Upper lobe of left lung (tissue), 6 donors: Measurements from ENCODE around the gene DNTT. TPM values are rescaled to one million over a fixed set of nuclear protein-coding genes. Genes with fewer than 3 reads are reported as not detected.

Experiments
- ATAC-seq, 2 donors: fragments of 200-7000 bp; cut with Tn5 transposase; one replicate each; pipeline ENCODE4 v1.9.1; 2022; ENCODE audit warnings: mild to moderate bottlenecking in 2 of 2, moderate library complexity in 2 of 2; ENCODE audit not compliant: low FRiP score in 2 of 2
- DNase-seq, 2 donors: peaks; one replicate each; pipeline ENCODE4 v3.0.0-alpha.2; 2019 to 2020
- H3K27ac ChIP-seq, 4 donors: fragments of 200-600 bp; sonication (generic); one replicate each; pipeline ENCODE4 v1.5.1; 2016 to 2019
- H3K27me3 ChIP-seq, 4 donors: fragments of 200-600 bp; sonication (generic); one replicate each; pipeline ENCODE4 v1.5.1; 2017 to 2019
- H3K36me3 ChIP-seq, 4 donors: fragments of 200-600 bp; sonication (generic); one replicate each; pipeline ENCODE4 v1.5.1; 2016 to 2019
- H3K4me1 ChIP-seq, 4 donors: fragments of 200-600 bp; sonication (generic); one replicate each; pipeline ENCODE4 v1.5.1; 2018 to 2019
- H3K4me3 ChIP-seq, 4 donors: fragments of 200-600 bp; sonication (generic); one replicate each; pipeline ENCODE4 v1.5.1; 2017 to 2019; ENCODE audit warnings: mild to moderate bottlenecking in 2 of 4, moderate library complexity in 1 of 4
- H3K9me3 ChIP-seq, 4 donors: fragments of 200-600 bp; sonication (generic); one replicate each; pipeline ENCODE4 v1.5.1; 2018 to 2019
- CTCF ChIP-seq, 6 experiments: fragments of 450-650 bp in 4 of 6; fragments of 200-600 bp in 2 of 6; sonication (generic) in 2 of 6; IDR thresholded peaks; one replicate each; pipeline ENCODE4 v1.5.1; 2016 to 2019; ENCODE audit warnings: antibody characterized with exemption in 6 of 6
- EP300 ChIP-seq, 4 donors: sonication (generic); formaldehyde crosslinking; IDR thresholded peaks; one replicate each; pipeline ENCODE4 v1.5.1; 2017; ENCODE audit warnings: antibody characterized with exemption in 4 of 4, control low read depth in 2 of 4
- POLR2A ChIP-seq, 4 donors: fragments of 450-650 bp; IDR thresholded peaks; one replicate each; pipeline ENCODE4 v1.5.1; 2016 to 2017; ENCODE audit warnings: antibody characterized with exemption in 4 of 4, mild to moderate bottlenecking in 2 of 4
- POLR2AphosphoS5 ChIP-seq, 2 donors: sonication (generic); formaldehyde crosslinking; IDR thresholded peaks; one replicate each; pipeline ENCODE4 v1.5.1; 2017; ENCODE audit warnings: antibody characterized with exemption in 2 of 2
- WGBS, 2 donors: methylation state at CpG; one replicate each; pipeline ENCODE4 v1.1.5; 2017 to 2018; 5-methylcytosine and 5-hydroxymethylcytosine counted together
- total RNA-seq, 6 donors: library from RNA; depleted of rRNA in 4 of 6; stranded (reverse); fragments of >200 nt in 4 of 6; gene quantifications; one replicate each; pipeline versions ENCODE4 v1.1.0 to v1.2.1, GENCODE V29; 2016 to 2021
- donor health status: DM: no; HTN: no; CAD: no; lungs with moderate emphysema.
- donor health status: DM: no; HTN: yes; CAD: no; lungs with severe emphysema.

The DNTT gene
- total RNA-seq, 6 donors from 2014 or later = not detected

GRCh38 chr10:96352027-96352426 is 47.8 kb downstream of the DNTT start:
- no peak for ATAC-seq
- no peaks in the 10 kb centered on the region for H3K4me1 ChIP-seq

GRCh38 chr10:96352582-96352981 is 48.3 kb downstream of the DNTT start:
- Histone ChIP-seq H3K4me1 (no peaks in the 10 kb centered on the region), H3K27me3 (no peaks in the 10 kb centered on the region), H3K27ac (no peak overlapping the region), H3K4me3 (no peak overlapping the region), H3K36me3 (no peaks in the 10 kb centered on the region), H3K9me3 (no peaks in the 10 kb centered on the region)
- TF ChIP-seq CTCF (IDR thresholded peaks at IDR 0.05) (no peak), EP300 (IDR thresholded peaks at IDR 0.05) (no peak), POLR2A (IDR thresholded peaks at IDR 0.05) (no peak), POLR2AphosphoS5 (IDR thresholded peaks at IDR 0.05) (no peak)
- DNase-seq (no peak), ATAC-seq (no peak)
- 59 to 66% methylated on average over 4 of the region's 4 CpGs for WGBS, 2 donors

More at GRCh38 chr10:96352027-96352426, 47.8 kb downstream of the DNTT start:
- no peaks in the 10 kb centered on the region for H3K9me3 ChIP-seq
- H3K36me3 ChIP-seq = no peaks in the 10 kb centered on the region
- TF ChIP-seq POLR2A (IDR thresholded peaks at IDR 0.05) = no peak
- no peak for TF ChIP-seq EP300 (IDR thresholded peaks at IDR 0.05)
- no peak for TF ChIP-seq POLR2AphosphoS5 (IDR thresholded peaks at IDR 0.05)
- TF ChIP-seq CTCF (IDR thresholded peaks at IDR 0.05) = no peak
- no peaks in the 10 kb centered on the region for H3K27me3 ChIP-seq
- no peak overlapping the region for H3K4me3 ChIP-seq
- no peak overlapping the region for H3K27ac ChIP-seq
- no peak for DNase-seq

- H3K27ac ChIP-seq = no peak overlapping the region
- H3K27me3 ChIP-seq = no peaks in the 10 kb centered on the region
- no peaks in the 10 kb centered on the region for H3K9me3 ChIP-seq
- 71 to 79% methylated on average over 7 to 8 of the region's 8 CpGs for WGBS, 2 donors
- DNase-seq (no peak), ATAC-seq (no peak)
- no peaks in the 10 kb centered on the region for H3K4me1 ChIP-seq
- H3K4me3 ChIP-seq = no peak overlapping the region
- TF ChIP-seq EP300 (IDR thresholded peaks at IDR 0.05) (no peak), CTCF (IDR thresholded peaks at IDR 0.05) (no peak), POLR2A (IDR thresholded peaks at IDR 0.05) (no peak), POLR2AphosphoS5 (IDR thresholded peaks at IDR 0.05) (no peak)
- H3K36me3 ChIP-seq = no peaks in the 10 kb centered on the region
Observed at GRCh38 chr10:96357038-96357620, 52.9 kb downstream of the DNTT start.

GRCh38 chr10:96358851-96359540 is 54.8 kb downstream of the DNTT start, which contains the start of gene OPALIN:
TSS of gene OPALIN (minus strand) at chr10:96359002. CDS start at chr10:96358896, 106 bp downstream.
- no peaks in the 10 kb centered on the region for H3K36me3 ChIP-seq
- H3K4me3 ChIP-seq = no peak within 1 kb of the TSS
- no peaks in the 10 kb centered on the region for H3K4me1 ChIP-seq
- H3K27ac ChIP-seq = no peak within 1 kb of the TSS
- H3K9me3 ChIP-seq = no peaks in the 10 kb centered on the region
- TF ChIP-seq POLR2AphosphoS5 (IDR thresholded peaks at IDR 0.05) (no peak), POLR2A (IDR thresholded peaks at IDR 0.05) (no peak), EP300 (IDR thresholded peaks at IDR 0.05) (no peak), CTCF (IDR thresholded peaks at IDR 0.05) (no peak)
- H3K27me3 ChIP-seq = no peaks in the 10 kb centered on the region
- ATAC-seq = no peak
- DNase-seq = no peak
- WGBS, 2 donors = 82 to 85% methylated on average over 6 to 7 of the region's 7 CpGs

GRCh38 chr10:96359616-96360015 is 55.4 kb downstream of the DNTT start:
- ATAC-seq (no peak), DNase-seq (no peak)
- H3K27me3 ChIP-seq = no peaks in the 10 kb centered on the region
- no peaks in the 10 kb centered on the region for H3K4me1 ChIP-seq
- H3K36me3 ChIP-seq = no peaks in the 10 kb centered on the region
- no peak overlapping the region for H3K4me3 ChIP-seq
- no peak for TF ChIP-seq POLR2AphosphoS5 (IDR thresholded peaks at IDR 0.05)
- TF ChIP-seq POLR2A (IDR thresholded peaks at IDR 0.05) = no peak
- no peak for TF ChIP-seq CTCF (IDR thresholded peaks at IDR 0.05)
- no peak for TF ChIP-seq EP300 (IDR thresholded peaks at IDR 0.05)
- H3K27ac ChIP-seq = no peak overlapping the region
- no peaks in the 10 kb centered on the region for H3K9me3 ChIP-seq
- 74 to 87% methylated on average over 6 of the region's 6 CpGs for WGBS, 2 donors
